GM19324 (cell line): ENCODE data around the gene GLS.
A peak's percentile ranks its signal among the peaks of the same experiment; 100 is the strongest.
"Not testable (repeated sequence)": the region's sequence is repeated elsewhere in the genome, so short reads cannot be mapped to it uniquely, and the experiment has no call there.

Experiments used
- ATAC-seq: cut with Tn5 transposase; IDR thresholded peaks from one replicate; pipeline ENCODE4 v1.9.1; 2021; ENCODE audit warnings: mild to moderate bottlenecking, moderate library complexity; ENCODE audit not compliant: unreplicated experiment, low FRiP score

The GLS gene

GRCh38 chr2:190880378-190881083 lies at the start of gene GLS:
TSS of gene GLS (plus strand) at chr2:190880821. CDS start at chr2:190881085, 264 bp downstream.
- peak; percentile 74 for ATAC-seq

GRCh38 chr2:190831941-190832340 lies 48.7 kb upstream of the GLS start:
- no peak for ATAC-seq

GRCh38 chr2:190834890-190835208 lies 45.8 kb upstream of the GLS start:
- ATAC-seq, result no peak

GRCh38 chr2:190835303-190835930 lies 45.2 kb upstream of the GLS start:
- no peak for ATAC-seq

GRCh38 chr2:190836767-190837166 lies 43.9 kb upstream of the GLS start:
- ATAC-seq, result no peak

GRCh38 chr2:190837420-190837819 lies 43.2 kb upstream of the GLS start:
- no peak for ATAC-seq

- ATAC-seq, result no peak
These were observed 42.7 kb upstream of the GLS start for GRCh38 chr2:190837952-190838361.

- no peak for ATAC-seq
These were observed 42.1 kb upstream of the GLS start for GRCh38 chr2:190838492-190838910.

GRCh38 chr2:190840569-190841172 lies 40.0 kb upstream of the GLS start:
- no peak for ATAC-seq

GRCh38 chr2:190841707-190842505 lies 38.7 kb upstream of the GLS start:
- no peak for ATAC-seq

- ATAC-seq, result no peak
These were observed 38.0 kb upstream of the GLS start for GRCh38 chr2:190842606-190843104.

- ATAC-seq, result no peak
These were observed 36.5 kb upstream of the GLS start for GRCh38 chr2:190843890-190844699.

GRCh38 chr2:190844700-190845401 lies 35.8 kb upstream of the GLS start:
- no peak for ATAC-seq

- ATAC-seq, result no peak
These were observed 33.9 kb upstream of the GLS start for GRCh38 chr2:190846746-190847145.

GRCh38 chr2:190847504-190848081 lies 33.0 kb upstream of the GLS start:
- ATAC-seq, result no peak

- ATAC-seq, result no peak
These were observed 30.8 kb upstream of the GLS start for GRCh38 chr2:190849774-190850173.

- not testable (repeated sequence) for ATAC-seq
These were observed 27.6 kb upstream of the GLS start for GRCh38 chr2:190853022-190853421.

GRCh38 chr2:190853531-190854383 lies 26.9 kb upstream of the GLS start:
- ATAC-seq, result no peak
